BLaER1 (cell line): Measurements from ENCODE around the gene DLGAP1.

Experiments used
- H3K27ac ChIP-seq: shearing (Covaris generic); formaldehyde crosslinking; 2 replicates; pipeline ENCODE4 v1.8.1; 2022
- H3K27me3 ChIP-seq: shearing (Covaris generic); formaldehyde crosslinking; 2 replicates; pipeline ENCODE4 v1.8.1; 2022
- H3K36me3 ChIP-seq: shearing (Covaris generic); formaldehyde crosslinking; 2 replicates; pipeline ENCODE4 v1.8.1; 2022
- H3K4me1 ChIP-seq: shearing (Covaris generic); formaldehyde crosslinking; 2 replicates; pipeline ENCODE4 v1.8.1; 2022
- H3K4me2 ChIP-seq: shearing (Covaris generic); formaldehyde crosslinking; 2 replicates; pipeline ENCODE4 v1.8.1; 2022
- H3K4me3 ChIP-seq: shearing (Covaris generic); formaldehyde crosslinking; 2 replicates; pipeline ENCODE4 v1.8.1; 2022
- H3K9ac ChIP-seq: shearing (Covaris generic); formaldehyde crosslinking; 2 replicates; pipeline ENCODE4 v1.8.1; 2022
- H3K9me3 ChIP-seq: shearing (Covaris generic); formaldehyde crosslinking; 2 replicates; pipeline ENCODE4 v1.8.1; 2022
- H4K20me1 ChIP-seq: shearing (Covaris generic); formaldehyde crosslinking; 2 replicates; pipeline ENCODE4 v1.8.1; 2022
- Cebpa-rat ChIP-seq: shearing (Covaris generic); IDR thresholded peaks from 2 replicates; pipeline ENCODE4 v1.8.1; 2022

DLGAP1 gene

DNA sequence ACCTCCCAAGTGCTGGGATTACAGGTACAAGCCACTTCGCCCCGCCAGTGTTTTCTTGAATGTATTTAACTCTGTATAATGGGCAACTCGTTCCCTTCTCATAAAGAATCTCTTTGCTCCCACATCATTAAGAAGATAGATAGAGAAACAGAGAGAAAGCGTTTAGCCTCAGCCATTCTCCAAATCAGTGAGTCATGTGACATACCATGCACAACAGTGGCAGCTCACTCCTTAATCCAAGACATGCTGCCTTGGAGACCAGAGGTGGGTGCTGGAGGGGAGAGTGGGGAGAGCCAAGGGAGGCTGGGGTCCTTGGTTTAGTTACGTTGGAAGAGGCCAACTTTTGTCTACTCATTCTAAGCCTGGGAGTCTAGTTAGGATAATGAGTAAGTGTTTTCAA is 950.5 kb downstream of the DLGAP1 start:
- no peak overlapping the region for H3K27ac ChIP-seq
- no peaks in the 10 kb centered on the region for H3K9me3 ChIP-seq
- H4K20me1 ChIP-seq = no peaks in the 10 kb centered on the region
- H3K36me3 ChIP-seq = no peaks in the 10 kb centered on the region
- H3K4me3 ChIP-seq = no peak overlapping the region
- H3K4me1 ChIP-seq = peaks cover 23% of the 10 kb centered on the region
- peaks cover 8% of the 10 kb centered on the region for H3K27me3 ChIP-seq
- H3K9ac ChIP-seq = no peak overlapping the region
- no peak overlapping the region for H3K4me2 ChIP-seq
- TF ChIP-seq Cebpa-rat = no peak

- no peak overlapping the region for H3K4me3 ChIP-seq
- no peaks in the 10 kb centered on the region for H3K36me3 ChIP-seq
- H3K4me2 ChIP-seq = no peak overlapping the region
- H3K27ac ChIP-seq = no peak overlapping the region
- peaks cover 14% of the 10 kb centered on the region for H3K4me1 ChIP-seq
- TF ChIP-seq Cebpa-rat = no peak
- no peaks in the 10 kb centered on the region for H4K20me1 ChIP-seq
- no peaks in the 10 kb centered on the region for H3K9me3 ChIP-seq
- peaks cover 28% of the 10 kb centered on the region for H3K27me3 ChIP-seq
- H3K9ac ChIP-seq = no peak overlapping the region
These were observed 952.5 kb downstream of the DLGAP1 start for GRCh38 chr18:3502650-3503049.

GRCh38 chr18:3500016-3500415 is 955.1 kb downstream of the DLGAP1 start:
- TF ChIP-seq Cebpa-rat = no peak
- Histone ChIP-seq H3K36me3 (no peaks in the 10 kb centered on the region), H3K27ac (no peak overlapping the region), H3K27me3 (peaks cover 30% of the 10 kb centered on the region), H4K20me1 (no peaks in the 10 kb centered on the region), H3K9me3 (no peaks in the 10 kb centered on the region), H3K4me3 (peak overlapping the region; percentile 62; the same call in 1 of the 2 replicates), H3K9ac (no peak overlapping the region), H3K4me1 (peaks cover 14% of the 10 kb centered on the region), H3K4me2 (peak overlapping the region; percentile 94)

GRCh38 chr18:3499501-3499900 is 955.6 kb downstream of the DLGAP1 start:
- H3K4me3 ChIP-seq = peak overlapping the region; percentile 62
- no peak overlapping the region for H3K27ac ChIP-seq
- no peaks in the 10 kb centered on the region for H3K36me3 ChIP-seq
- no peaks in the 10 kb centered on the region for H4K20me1 ChIP-seq
- H3K9me3 ChIP-seq = no peaks in the 10 kb centered on the region
- peaks cover 14% of the 10 kb centered on the region for H3K4me1 ChIP-seq
- H3K4me2 ChIP-seq = peak overlapping the region; percentile 94
- no peak for TF ChIP-seq Cebpa-rat
- peaks cover 30% of the 10 kb centered on the region for H3K27me3 ChIP-seq
- H3K9ac ChIP-seq = no peak overlapping the region

GRCh38 chr18:3498698-3499471 is 956.2 kb downstream of the DLGAP1 start:
- H4K20me1 ChIP-seq = no peaks in the 10 kb centered on the region
- no peaks in the 10 kb centered on the region for H3K9me3 ChIP-seq
- H3K9ac ChIP-seq = no peak overlapping the region
- H3K36me3 ChIP-seq = no peaks in the 10 kb centered on the region
- peaks cover 14% of the 10 kb centered on the region for H3K4me1 ChIP-seq
- H3K4me3 ChIP-seq = peak overlapping the region; percentile 62
- peak overlapping the region; percentile 94 for H3K4me2 ChIP-seq
- no peak overlapping the region for H3K27ac ChIP-seq
- peaks cover 30% of the 10 kb centered on the region for H3K27me3 ChIP-seq
- no peak for TF ChIP-seq Cebpa-rat

GRCh38 chr18:3495691-3496430 is 959.2 kb downstream of the DLGAP1 start:
- no peak for TF ChIP-seq Cebpa-rat
- no peak overlapping the region for H3K4me3 ChIP-seq
- no peaks in the 10 kb centered on the region for H4K20me1 ChIP-seq
- no peak overlapping the region for H3K27ac ChIP-seq
- H3K4me2 ChIP-seq = no peak overlapping the region
- peaks cover 24% of the 10 kb centered on the region for H3K4me1 ChIP-seq
- no peaks in the 10 kb centered on the region for H3K36me3 ChIP-seq
- H3K9me3 ChIP-seq = no peaks in the 10 kb centered on the region
- no peak overlapping the region for H3K9ac ChIP-seq
- peaks cover 30% of the 10 kb centered on the region for H3K27me3 ChIP-seq

DNA sequence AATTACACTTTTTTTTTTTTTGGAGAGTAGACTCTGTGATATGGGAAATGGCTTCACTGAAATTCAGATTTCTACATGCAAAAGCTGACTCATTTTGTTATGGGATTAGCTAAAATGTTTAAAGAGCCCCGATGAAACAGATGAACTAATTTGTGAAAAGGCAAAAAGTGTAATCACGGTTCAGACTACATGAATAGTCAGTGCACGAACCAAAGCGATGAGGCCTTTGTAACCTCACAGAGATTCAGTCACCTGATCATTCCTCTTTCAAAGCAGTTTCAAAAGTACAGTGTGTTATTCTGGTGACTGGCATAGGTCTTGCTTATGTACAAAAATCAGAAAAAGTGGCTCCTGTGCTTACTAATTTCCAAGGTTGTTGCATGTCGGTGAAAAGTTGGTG is 960.5 kb downstream of the DLGAP1 start:
- no peak overlapping the region for H3K4me2 ChIP-seq
- no peak overlapping the region for H3K27ac ChIP-seq
- no peaks in the 10 kb centered on the region for H3K9me3 ChIP-seq
- no peak for TF ChIP-seq Cebpa-rat
- H4K20me1 ChIP-seq = no peaks in the 10 kb centered on the region
- peaks cover 21% of the 10 kb centered on the region for H3K27me3 ChIP-seq
- no peak overlapping the region for H3K9ac ChIP-seq
- H3K4me3 ChIP-seq = no peak overlapping the region
- H3K36me3 ChIP-seq = no peaks in the 10 kb centered on the region
- H3K4me1 ChIP-seq = peaks cover 23% of the 10 kb centered on the region

DNA sequence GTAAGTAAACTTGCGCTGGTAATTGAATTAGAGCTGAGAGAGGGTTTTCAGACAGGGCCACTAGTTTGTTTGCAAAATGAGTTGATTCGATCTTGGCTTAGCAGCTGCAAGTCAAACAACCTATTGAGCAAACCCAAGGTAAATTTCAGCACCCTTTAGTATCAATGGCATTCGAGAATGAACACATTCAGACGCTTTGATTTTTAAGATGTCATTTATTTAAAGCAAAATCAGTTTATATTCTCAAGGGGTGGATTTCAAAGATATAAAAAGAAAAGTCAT is 960.9 kb downstream of the DLGAP1 start:
- Histone ChIP-seq H3K9me3 (no peaks in the 10 kb centered on the region), H3K27me3 (peaks cover 17% of the 10 kb centered on the region), H3K4me3 (no peak overlapping the region), H3K4me1 (peaks cover 22% of the 10 kb centered on the region), H3K27ac (no peak overlapping the region), H4K20me1 (no peaks in the 10 kb centered on the region), H3K4me2 (0 out of 2 replicates have a peak overlapping the region, but pooled peaks have one; percentile 34), H3K9ac (no peak overlapping the region), H3K36me3 (no peaks in the 10 kb centered on the region)
- TF ChIP-seq Cebpa-rat = no peak

DNA sequence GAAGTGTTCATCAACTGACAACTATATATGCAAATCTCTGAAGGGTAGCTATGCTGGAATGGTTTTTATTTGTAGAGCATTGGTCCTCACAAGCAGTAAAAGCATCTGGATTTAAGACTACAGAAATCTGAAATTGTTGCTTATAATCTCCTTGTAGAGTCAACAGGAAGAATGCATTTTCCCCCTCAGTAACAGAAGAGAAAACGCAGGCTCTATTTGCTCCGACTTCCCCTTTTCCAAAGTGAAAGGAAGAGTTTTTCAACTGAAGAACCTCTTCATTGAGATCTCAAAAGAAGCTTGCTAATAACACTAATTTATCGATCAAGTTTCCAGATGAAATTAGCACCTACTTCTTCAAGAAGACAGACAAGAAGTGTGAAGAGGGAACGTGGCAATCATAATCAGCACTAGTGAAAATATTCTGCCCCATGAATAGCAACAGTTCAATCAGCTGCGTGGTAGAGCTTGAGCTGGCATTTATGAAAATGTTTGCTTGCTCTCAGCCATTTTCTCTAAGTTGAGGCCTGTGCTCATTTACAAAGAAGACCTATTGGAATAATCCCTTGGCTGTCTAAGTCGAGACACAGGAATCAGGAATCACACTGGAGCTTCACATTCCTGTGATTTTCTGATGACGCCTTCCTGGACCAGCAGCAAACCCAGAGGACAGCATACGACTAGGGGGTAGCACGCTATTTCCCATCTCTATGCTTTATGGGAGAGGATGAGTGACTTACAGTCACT is 961.4 kb downstream of the DLGAP1 start:
- H4K20me1 ChIP-seq = no peaks in the 10 kb centered on the region
- peak overlapping the region; percentile 34 for H3K4me2 ChIP-seq
- no peaks in the 10 kb centered on the region for H3K36me3 ChIP-seq
- peaks cover 20% of the 10 kb centered on the region for H3K4me1 ChIP-seq
- no peaks in the 10 kb centered on the region for H3K9me3 ChIP-seq
- H3K27ac ChIP-seq = no peak overlapping the region
- no peak overlapping the region for H3K4me3 ChIP-seq
- peaks cover 12% of the 10 kb centered on the region for H3K27me3 ChIP-seq
- H3K9ac ChIP-seq = no peak overlapping the region
- no peak for TF ChIP-seq Cebpa-rat

DNA sequence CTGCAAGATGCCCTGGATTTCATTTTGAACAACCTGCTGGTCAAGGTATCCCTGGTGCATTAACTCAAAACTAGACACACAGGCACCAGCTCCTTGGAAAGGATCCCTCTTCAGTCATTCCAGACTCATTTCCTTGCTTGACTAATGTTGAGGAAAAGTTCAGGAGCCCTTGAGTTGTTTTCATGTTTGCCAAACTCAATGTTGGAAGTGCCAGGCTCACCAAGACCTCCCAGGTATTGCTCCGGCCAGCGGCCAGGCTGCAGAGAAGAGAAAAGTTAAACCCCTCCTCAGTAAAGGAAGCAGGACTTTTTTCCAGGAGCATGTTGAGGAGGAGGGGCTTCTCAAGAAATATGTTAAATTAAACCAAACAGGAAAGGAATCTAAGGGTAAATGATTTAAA is 962.4 kb downstream of the DLGAP1 start:
- no peaks in the 10 kb centered on the region for H4K20me1 ChIP-seq
- H3K4me1 ChIP-seq = peaks cover 20% of the 10 kb centered on the region
- H3K9ac ChIP-seq = no peak overlapping the region
- H3K4me2 ChIP-seq = no peak overlapping the region
- peaks cover 3% of the 10 kb centered on the region; the same call in 1 of the 2 replicates for H3K27me3 ChIP-seq
- H3K36me3 ChIP-seq = no peaks in the 10 kb centered on the region
- TF ChIP-seq Cebpa-rat = no peak
- H3K27ac ChIP-seq = no peak overlapping the region
- H3K4me3 ChIP-seq = no peak overlapping the region
- H3K9me3 ChIP-seq = no peaks in the 10 kb centered on the region
